Loucy (cell line): ENCODE measurements around the gene PRSS21.

Source experiments
- EZH2phosphoT487 ChIP-seq: fragments of 200-600 bp; IDR thresholded peaks from 2 replicates; pipeline ENCODE4 v1.6.1; 2018; ENCODE audit warnings: antibody characterized with exemption, mild to moderate bottlenecking, moderate library complexity, borderline replicate concordance
- TF ChIP-seq, protein P1 (sequence below): fragments of 200-600 bp; sonication (generic); conservative IDR thresholded peaks from 2 replicates; pipeline ENCODE4 v1.5.1; 2014; ENCODE audit warnings: mild to moderate bottlenecking, antibody characterized with exemption, low read length

DNA sequence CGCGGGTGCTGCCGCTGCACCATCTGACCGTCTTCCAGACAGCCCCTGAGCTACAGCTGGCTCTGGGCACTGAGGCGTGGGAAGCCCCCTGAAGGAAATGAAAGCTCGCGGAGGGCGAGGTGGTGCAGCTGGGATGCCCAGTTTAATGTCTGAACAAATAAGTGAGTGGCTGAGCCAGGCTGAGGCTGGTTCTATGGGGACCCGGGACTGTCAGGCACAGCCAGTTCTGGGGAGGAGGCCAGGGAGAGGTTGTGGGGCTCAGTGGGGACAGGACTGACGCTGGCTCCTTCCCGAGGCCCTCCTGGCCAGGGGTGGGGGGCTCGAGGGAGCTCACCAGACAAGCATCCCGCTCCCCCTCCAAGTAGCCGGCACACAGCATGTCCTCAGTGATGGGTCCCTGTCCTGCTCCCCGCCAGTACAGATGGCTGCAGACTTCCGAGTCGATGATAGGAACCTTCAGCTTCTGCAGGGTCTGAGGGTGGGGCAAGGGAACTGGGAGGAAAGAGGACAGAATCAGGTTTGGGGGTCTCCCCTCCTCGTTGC, 36.6 kb downstream of the PRSS21 start:
- TF ChIP-seq, protein P1, sequence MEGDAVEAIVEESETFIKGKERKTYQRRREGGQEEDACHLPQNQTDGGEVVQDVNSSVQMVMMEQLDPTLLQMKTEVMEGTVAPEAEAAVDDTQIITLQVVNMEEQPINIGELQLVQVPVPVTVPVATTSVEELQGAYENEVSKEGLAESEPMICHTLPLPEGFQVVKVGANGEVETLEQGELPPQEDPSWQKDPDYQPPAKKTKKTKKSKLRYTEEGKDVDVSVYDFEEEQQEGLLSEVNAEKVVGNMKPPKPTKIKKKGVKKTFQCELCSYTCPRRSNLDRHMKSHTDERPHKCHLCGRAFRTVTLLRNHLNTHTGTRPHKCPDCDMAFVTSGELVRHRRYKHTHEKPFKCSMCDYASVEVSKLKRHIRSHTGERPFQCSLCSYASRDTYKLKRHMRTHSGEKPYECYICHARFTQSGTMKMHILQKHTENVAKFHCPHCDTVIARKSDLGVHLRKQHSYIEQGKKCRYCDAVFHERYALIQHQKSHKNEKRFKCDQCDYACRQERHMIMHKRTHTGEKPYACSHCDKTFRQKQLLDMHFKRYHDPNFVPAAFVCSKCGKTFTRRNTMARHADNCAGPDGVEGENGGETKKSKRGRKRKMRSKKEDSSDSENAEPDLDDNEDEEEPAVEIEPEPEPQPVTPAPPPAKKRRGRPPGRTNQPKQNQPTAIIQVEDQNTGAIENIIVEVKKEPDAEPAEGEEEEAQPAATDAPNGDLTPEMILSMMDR: no peak
- no peak for TF ChIP-seq EZH2phosphoT487
